Progenitor cell of endocrine pancreas (in vitro differentiated cells): Measurements from ENCODE around the gene TDRD12. TPM values are rescaled to one million over a fixed set of nuclear protein-coding genes. Genes with fewer than 3 reads are reported as not detected.
"Not testable (repeated sequence)": the region's sequence is repeated elsewhere in the genome, so short reads cannot be mapped to it uniquely, and the experiment has no call there.

ENCODE experiments used
- DNase-seq: peaks from one replicate; pipeline ENCODE4 v3.0.0; 2021; ENCODE audit warnings: low spot score; ENCODE audit not compliant: unreplicated experiment
- H3K27ac Mint-ChIP-seq: 2 replicates; pipeline ENCODE4 v1.8.0; 2021; ENCODE audit warnings: mild to moderate bottlenecking, moderate library complexity, mixed read lengths
- H3K27me3 Mint-ChIP-seq: 2 replicates; pipeline ENCODE4 v1.8.0; 2021; ENCODE audit warnings: mixed read lengths
- H3K36me3 Mint-ChIP-seq: 2 replicates; pipeline ENCODE4 v1.8.0; 2022; ENCODE audit warnings: mixed read lengths; ENCODE audit not compliant: insufficient read depth
- H3K4me1 Mint-ChIP-seq: 2 replicates; pipeline ENCODE4 v1.8.0; 2021; ENCODE audit warnings: low read depth, mixed read lengths
- H3K4me3 Mint-ChIP-seq: 2 replicates; pipeline ENCODE4 v1.8.0; 2021; ENCODE audit warnings: low read depth, mild to moderate bottlenecking, moderate library complexity, mixed read lengths
- H3K9me3 Mint-ChIP-seq: 2 replicates; pipeline ENCODE4 v1.8.0; 2021; ENCODE audit warnings: low read depth, mixed read lengths
- CTCF ChIP-seq: fragments of 200-600 bp; sonication (generic); IDR thresholded peaks from one replicate; pipeline ENCODE4 v1.5.0; 2021; ENCODE audit warnings: antibody characterized with exemption, mild to moderate bottlenecking; ENCODE audit not compliant: unreplicated experiment
- total RNA-seq: library from RNA; stranded (reverse); gene quantifications from 2 replicates; pipeline ENCODE4 v1.2.1, GENCODE V29; 2021

The TDRD12 gene
- total RNA-seq, 1 donor from 2014 or later: 0.29 TPM

- H3K9me3 Mint-ChIP-seq: peaks cover 13% of the 10 kb centered on the region
- DNase-seq: no peak
- no peaks in the 10 kb centered on the region for H3K4me1 Mint-ChIP-seq
- no peak for TF ChIP-seq CTCF
- no peaks in the 10 kb centered on the region for H3K27me3 Mint-ChIP-seq
- no peak overlapping the region for H3K4me3 Mint-ChIP-seq
- H3K36me3 Mint-ChIP-seq: peaks cover 16% of the 10 kb centered on the region
- no peak overlapping the region for H3K27ac Mint-ChIP-seq
Measured at GRCh38 chr19:32837531-32837930, 118.0 kb downstream of the TDRD12 start.

GRCh38 chr19:32842061-32842460 is 122.5 kb downstream of the TDRD12 start:
- peaks cover 22% of the 10 kb centered on the region for H3K36me3 Mint-ChIP-seq
- H3K27me3 Mint-ChIP-seq: no peaks in the 10 kb centered on the region
- no peak for DNase-seq
- no peak for TF ChIP-seq CTCF
- no peak overlapping the region for H3K27ac Mint-ChIP-seq
- no peak overlapping the region for H3K4me3 Mint-ChIP-seq
- H3K4me1 Mint-ChIP-seq: no peaks in the 10 kb centered on the region
- peaks cover 13% of the 10 kb centered on the region for H3K9me3 Mint-ChIP-seq

GRCh38 chr19:32843716-32844245 is 124.2 kb downstream of the TDRD12 start:
- no peak for DNase-seq
- peaks cover 23% of the 10 kb centered on the region for H3K36me3 Mint-ChIP-seq
- peaks cover 13% of the 10 kb centered on the region for H3K9me3 Mint-ChIP-seq
- H3K27ac Mint-ChIP-seq: no peak overlapping the region
- H3K27me3 Mint-ChIP-seq: no peaks in the 10 kb centered on the region
- no peak overlapping the region for H3K4me3 Mint-ChIP-seq
- TF ChIP-seq CTCF: no peak
- no peaks in the 10 kb centered on the region for H3K4me1 Mint-ChIP-seq

- DNase-seq, H3K4me1 Mint-ChIP-seq, H3K27ac Mint-ChIP-seq, H3K27me3 Mint-ChIP-seq, H3K36me3 Mint-ChIP-seq, H3K9me3 Mint-ChIP-seq, H3K4me3 Mint-ChIP-seq: not testable (repeated sequence)
Measured at GRCh38 chr19:32848035-32848434, 128.5 kb downstream of the TDRD12 start.

GRCh38 chr19:32852216-32852615 is 132.6 kb downstream of the TDRD12 start:
- Mint-ChIP-seq H3K9me3 (no peaks in the 10 kb centered on the region), H3K36me3 (peaks cover 6% of the 10 kb centered on the region), H3K27ac (no peak overlapping the region)

GRCh38 chr19:32856818-32857217 is 137.3 kb downstream of the TDRD12 start:
- not testable (repeated sequence) for H3K9me3 Mint-ChIP-seq, DNase-seq, H3K27ac Mint-ChIP-seq, H3K4me3 Mint-ChIP-seq, H3K4me1 Mint-ChIP-seq, H3K27me3 Mint-ChIP-seq, H3K36me3 Mint-ChIP-seq

More at GRCh38 chr19:32852216-32852615, 132.6 kb downstream of the TDRD12 start:
- no peaks in the 10 kb centered on the region for H3K4me1 Mint-ChIP-seq
- H3K4me3 Mint-ChIP-seq: no peak overlapping the region
- no peaks in the 10 kb centered on the region for H3K27me3 Mint-ChIP-seq
- TF ChIP-seq CTCF: no peak
- DNase-seq: no peak
